DLD1 (cell line): Measurements from ENCODE around the gene ANO3.
"Not testable (repeated sequence)": the region's sequence is repeated elsewhere in the genome, so short reads cannot be mapped to it uniquely, and the experiment has no call there.

Source experiments
- in situ Hi-C: cut with HindIII; loops from 2 replicates; pipeline ENCODE4 v1.10.0; 2017; ENCODE audit warnings: low sequenced_read_pairs

ANO3 gene

GRCh38 chr11:26571861-26572654 is 240.1 kb downstream of the ANO3 start, which contains the start of gene MUC15:
MUC15 (minus strand) TSS chr11:26572263; CDS start chr11:26567094, 5,169 bp downstream.
- in situ Hi-C loops: no loop called here

GRCh38 chr11:26572770-26573402 is 241.0 kb downstream of the ANO3 start:
- in situ Hi-C loops: no loop called here

- in situ Hi-C loops: no loop called here
Observed at GRCh38 chr11:26573896-26574295, 242.0 kb downstream of the ANO3 start.

GRCh38 chr11:26575946-26576345 is 244.0 kb downstream of the ANO3 start:
- in situ Hi-C loops: no loop called here

DNA sequence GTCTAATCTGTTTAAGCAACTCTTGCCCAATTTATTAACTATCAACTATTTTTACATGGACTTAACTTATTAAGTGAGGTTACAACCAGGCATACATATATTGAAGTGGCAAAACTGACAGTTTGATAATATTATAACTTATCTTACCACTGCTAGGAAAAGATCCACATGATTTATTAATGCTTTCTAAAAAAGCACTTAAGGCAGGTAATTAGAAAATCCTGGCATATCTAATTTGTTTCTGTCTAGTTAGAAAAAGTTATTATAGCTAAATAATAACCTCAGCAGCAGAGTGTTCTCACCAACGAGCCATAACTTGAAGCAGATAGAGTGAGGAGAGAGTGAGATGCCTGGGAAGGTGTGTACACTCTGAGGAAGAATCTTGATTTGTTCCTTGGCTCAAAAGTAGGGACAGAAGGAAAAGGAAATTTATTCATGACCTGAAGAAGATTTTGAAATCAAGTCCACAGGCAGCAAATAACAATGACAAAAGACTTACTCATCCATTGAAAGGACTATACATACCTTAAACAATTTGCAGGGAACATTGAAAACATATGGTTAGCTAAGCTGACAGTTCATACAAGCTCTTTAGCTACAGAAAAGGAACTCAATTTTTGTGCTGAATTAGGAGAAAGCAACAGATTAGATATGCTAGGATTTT is 247.2 kb downstream of the ANO3 start:
- in situ Hi-C loops: no loop called here

GRCh38 chr11:26579683-26580082 is 247.8 kb downstream of the ANO3 start:
- in situ Hi-C loops: no loop called here

GRCh38 chr11:26580929-26581328 is 249.0 kb downstream of the ANO3 start:
- in situ Hi-C loops: no loop called here

- in situ Hi-C loops: no loop called here
Observed at GRCh38 chr11:26583550-26583949, 251.6 kb downstream of the ANO3 start.

DNA sequence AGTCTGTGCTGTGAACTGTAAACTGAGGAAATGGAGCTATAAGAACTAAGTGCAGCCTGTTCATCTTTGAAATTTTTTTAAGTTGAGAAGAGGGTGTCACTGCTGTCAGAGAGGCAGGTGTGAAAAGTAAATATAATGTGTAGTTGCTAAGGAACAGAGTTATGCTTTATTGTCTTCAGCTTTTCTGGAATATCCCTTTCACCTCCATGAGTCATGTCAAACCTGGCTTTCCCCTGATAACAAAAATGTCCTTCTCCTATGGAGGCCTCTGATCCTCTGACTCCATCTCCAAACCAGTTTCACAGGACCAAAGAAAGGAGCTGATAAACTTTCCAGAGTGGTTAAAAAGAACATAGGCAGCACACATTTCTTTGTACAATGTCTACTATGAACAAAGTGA is 252.9 kb downstream of the ANO3 start:
- in situ Hi-C loops: no loop called here

- in situ Hi-C loops: no loop called here
Observed at GRCh38 chr11:26587073-26587472, 255.1 kb downstream of the ANO3 start.

- in situ Hi-C loops: no loop called here
Observed at GRCh38 chr11:26593691-26594090, 261.8 kb downstream of the ANO3 start.

GRCh38 chr11:26595207-26595865 is 263.4 kb downstream of the ANO3 start:
- in situ Hi-C loops: not testable (repeated sequence)

- in situ Hi-C loops: not testable (repeated sequence)
Observed at GRCh38 chr11:26597049-26597689, 265.2 kb downstream of the ANO3 start.

- in situ Hi-C loops: no loop called here
Observed at GRCh38 chr11:26597899-26598298, 266.0 kb downstream of the ANO3 start.

GRCh38 chr11:26599425-26599824 is 267.5 kb downstream of the ANO3 start:
- in situ Hi-C loops: no loop called here

DNA sequence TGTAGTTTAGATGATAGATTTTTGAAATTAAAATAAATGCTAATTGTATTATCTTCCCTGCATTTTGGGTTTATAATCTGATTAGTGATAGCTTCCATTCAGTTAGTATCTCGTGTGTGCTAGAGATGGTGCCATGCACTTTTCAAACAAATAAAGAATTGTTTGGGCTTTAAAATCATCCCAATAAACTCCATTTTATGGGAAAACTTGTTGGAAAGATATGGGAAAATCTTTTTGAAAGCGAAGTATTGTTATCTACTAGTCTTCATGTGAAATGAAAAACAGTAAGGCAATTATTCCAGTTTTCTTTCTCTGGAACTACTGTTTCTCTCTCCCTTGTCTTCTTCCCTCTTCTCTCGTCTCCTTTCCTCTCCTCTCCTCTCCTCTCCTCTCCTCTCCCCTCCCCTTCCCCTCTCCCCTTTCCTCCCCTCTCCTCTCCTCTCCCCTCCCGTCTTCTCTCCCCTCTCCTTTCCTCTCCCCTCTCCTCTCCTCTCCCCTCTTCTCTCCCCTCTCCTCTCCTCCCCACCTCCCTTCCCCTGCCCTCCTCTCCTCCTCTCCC is 268.0 kb downstream of the ANO3 start:
- in situ Hi-C loops: no loop called here

DNA sequence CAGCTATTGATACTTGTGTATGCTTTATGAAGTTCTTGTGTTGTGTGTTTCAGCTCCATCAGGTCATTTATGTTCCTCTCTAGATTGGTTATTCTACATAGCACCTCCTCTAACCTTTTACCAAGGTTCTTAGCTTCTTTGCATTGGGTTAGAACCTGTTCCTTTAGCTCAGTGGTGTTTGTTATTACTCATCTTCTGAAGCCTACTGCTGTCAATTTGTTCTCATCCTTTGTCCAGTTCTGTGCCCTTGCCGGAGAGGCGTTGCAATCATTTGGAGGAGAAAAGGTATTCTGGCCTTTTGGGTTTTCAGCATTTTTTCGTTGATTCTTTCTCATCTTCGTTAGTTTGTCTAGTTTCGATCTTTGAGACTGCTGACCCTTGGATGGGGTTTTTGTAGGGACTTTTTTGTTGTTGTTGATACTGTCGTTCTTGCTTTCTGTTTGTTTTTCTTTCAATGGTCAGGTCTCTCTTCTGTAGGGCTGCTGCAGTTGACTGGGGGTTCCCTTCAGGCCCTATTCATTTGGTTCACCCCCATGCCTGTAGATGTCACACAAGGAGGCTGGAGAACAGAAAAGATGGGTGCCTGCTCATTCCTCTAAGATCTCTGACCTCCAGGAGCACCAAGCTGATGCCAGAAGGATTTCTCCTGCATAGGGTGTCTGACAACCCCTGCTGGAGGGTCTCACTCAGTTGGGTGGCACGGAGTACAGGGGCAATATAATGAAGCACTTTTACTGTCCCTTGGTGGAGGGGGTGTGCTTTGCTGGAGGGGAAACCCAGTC is 276.0 kb downstream of the ANO3 start:
- in situ Hi-C loops: no loop called here

- in situ Hi-C loops: no loop called here
Observed at GRCh38 chr11:26608507-26609146, 276.7 kb downstream of the ANO3 start.

- in situ Hi-C loops: no loop called here
Observed at GRCh38 chr11:26613759-26614158, 281.8 kb downstream of the ANO3 start.
